GM18861 (cell line): ENCODE measurements around the gene CARD10.

Experiments
- ATAC-seq: cut with Tn5 transposase; IDR thresholded peaks from one replicate; pipeline ENCODE4 v1.9.1; 2021; ENCODE audit not compliant: unreplicated experiment

The CARD10 gene

DNA sequence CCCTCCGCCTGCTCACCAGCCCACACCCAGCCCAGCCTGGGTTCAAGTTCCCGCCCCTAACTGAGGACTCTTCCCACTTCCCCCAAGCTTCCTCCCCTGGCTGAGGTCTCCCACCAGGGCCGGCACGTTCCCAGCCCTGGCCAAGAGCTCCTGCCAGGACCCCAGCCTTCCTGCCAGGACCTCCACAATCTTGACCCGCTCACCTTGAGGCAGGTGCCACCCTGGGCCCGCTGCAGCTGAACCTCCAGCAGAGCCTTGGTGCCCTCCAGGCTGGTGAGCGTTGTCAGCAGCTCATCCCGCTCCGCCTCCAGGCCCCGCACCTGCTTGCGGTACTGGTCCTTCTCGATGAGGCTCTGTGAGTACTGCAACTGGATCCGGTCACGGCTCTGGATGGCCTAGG lies 13.2 kb downstream of the CARD10 start:
- no peak for ATAC-seq

DNA sequence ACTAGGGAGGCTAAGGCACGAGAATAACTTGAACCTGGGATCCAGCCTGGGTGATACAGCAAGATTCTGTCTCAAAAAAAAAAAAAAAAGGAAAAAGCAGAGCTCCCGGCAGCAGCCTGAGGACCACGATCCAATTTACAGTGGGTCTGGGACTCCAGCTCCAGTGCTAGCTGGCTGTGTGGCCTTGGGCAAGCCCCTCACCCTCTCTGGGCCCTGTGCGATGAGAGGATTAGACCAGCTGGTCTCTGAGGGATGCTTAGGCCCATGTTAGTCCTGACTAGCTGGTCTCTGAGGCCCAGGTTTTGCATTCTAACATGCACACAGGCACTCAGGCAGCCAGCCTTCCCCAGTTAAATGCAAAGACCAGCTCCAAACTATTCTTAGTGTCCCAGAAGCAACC lies 13.7 kb downstream of the CARD10 start:
- no peak for ATAC-seq

DNA sequence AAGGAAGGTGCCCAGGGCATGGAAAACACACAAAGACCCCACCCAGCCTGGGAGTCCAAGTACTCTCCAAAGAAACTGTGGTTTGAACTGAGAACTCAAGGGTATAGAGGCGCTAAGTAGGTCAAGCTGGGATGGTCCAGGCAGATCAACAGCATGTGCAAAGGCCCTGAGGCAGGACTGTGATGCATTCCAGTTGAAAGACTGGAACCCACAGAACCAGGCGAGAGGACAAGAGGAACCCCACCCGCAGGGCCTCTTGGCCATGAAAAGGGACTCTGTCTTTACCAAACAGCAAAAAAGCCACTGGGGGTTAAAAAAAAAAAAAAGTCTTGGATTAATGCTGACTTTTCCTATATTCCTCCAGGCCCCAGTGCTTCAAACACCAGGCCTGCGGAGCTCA lies 14.3 kb downstream of the CARD10 start:
- ATAC-seq: no peak

DNA sequence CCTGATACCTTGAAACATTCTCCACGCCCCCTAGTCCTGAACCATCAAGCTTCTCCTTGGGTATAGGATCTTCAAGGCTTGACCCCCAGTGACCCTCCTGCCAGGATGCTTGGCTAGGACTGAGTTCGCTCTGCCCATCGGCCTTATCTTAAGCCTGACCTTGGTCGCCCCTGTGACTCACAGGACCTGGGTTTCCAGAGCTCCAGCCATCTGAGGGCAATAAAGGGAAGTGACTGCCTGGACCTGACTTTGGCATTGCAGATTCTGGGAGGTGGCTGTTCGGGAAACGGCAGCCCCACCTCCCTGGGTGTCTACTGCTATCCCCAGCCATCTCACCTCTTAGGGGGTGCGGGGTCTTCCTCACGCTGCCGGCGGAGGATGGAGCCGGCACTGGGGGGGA lies 15.4 kb downstream of the CARD10 start:
- ATAC-seq: no peak

DNA sequence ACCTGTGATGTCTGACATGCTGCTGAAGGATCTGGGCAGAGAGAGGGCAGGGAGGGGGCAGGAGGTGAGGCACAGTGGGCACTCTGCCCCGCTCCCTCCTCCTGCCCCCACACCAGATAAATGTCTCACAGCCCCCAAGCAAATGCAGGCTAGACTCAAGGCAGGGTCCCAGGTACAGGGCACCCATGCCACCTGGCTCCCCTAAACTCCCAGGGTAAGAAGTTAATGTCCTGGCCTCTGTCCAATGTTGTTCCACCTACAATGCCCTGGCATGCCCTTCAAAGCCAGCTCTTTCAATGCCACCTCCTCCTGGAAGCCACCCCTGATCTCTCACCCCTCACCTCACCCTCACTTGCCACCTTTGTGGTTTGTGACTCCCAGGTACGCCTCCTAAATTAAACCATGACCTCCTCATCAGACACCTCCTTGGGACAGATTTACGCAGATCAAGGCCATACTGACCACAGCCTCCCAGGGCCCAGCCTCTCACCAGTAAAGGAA lies 16.0 kb downstream of the CARD10 start:
- no peak for ATAC-seq

DNA sequence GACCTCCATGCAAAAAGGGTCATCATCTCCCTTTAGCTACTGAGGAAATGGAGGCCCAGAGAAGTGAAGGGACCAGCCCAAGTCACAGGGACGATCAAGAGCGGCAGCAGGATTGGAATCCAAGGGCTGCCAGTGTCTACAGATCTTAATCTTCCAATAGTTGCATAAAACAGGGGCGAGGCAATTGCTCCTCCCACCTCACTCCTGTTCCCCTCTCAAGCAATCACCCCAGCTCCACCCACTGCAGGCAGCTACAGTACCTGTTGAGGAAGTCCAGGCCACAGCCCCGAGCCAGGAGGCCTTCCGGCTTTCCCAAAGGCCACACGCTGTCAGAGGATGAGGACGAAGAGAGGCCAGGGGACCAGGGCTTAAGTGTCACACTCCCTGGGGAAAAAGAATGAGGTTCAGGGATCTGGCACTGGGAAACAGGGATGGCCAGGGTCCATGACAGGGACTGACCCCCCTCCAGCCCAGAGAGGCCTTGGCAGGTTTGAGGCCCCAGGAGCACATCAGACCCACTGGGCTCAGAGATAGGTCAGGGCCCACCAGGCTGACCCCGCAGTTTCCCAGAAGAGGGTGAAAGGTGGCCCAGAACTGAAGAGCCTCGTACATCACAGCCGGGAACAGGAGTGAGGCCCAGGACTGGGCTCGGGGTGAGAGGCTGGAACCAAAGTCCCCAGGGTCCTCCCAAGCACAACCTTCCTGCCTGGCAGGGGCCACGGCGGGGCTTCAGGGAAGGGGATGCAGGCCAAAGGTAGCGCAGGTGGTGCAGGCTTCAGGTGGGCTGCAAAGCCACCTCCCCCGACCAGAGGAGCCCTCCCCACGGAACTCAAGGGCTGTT lies 16.7 kb downstream of the CARD10 start:
- ATAC-seq: no peak

DNA sequence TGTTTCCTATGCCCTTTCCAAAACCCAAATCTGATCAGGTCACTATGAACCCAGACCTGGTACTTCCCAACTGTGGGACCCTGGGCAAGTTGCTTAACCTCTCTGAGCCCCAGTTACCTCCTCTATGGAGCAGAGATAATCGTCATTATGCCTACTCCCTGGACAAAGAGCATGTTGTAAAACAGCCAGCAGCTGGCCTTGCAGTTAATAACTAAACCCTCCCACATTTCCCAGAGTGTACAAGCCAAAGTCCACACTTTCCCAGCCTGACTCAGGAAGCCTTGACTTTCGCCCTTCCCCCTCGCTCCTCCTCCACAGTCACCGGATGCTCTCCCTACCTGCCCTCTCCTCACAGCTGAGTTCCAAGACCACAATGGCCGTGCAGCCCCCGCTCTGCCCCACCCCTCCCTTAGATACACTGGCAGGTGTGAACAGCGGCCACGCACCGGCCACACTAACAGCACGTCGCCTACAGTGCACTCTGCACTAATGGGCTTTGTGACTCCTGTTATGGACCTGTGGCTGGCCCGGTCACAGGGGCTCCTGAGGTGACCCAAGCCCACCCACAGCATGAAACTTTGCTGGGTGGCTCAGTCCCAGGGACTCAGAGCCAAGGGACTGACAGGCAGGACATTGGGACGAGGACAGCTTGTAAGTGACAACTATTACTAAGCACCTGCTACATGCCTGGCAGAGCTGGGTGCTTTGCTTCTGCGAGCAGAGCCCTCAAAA lies 17.4 kb downstream of the CARD10 start:
- ATAC-seq: no peak

DNA sequence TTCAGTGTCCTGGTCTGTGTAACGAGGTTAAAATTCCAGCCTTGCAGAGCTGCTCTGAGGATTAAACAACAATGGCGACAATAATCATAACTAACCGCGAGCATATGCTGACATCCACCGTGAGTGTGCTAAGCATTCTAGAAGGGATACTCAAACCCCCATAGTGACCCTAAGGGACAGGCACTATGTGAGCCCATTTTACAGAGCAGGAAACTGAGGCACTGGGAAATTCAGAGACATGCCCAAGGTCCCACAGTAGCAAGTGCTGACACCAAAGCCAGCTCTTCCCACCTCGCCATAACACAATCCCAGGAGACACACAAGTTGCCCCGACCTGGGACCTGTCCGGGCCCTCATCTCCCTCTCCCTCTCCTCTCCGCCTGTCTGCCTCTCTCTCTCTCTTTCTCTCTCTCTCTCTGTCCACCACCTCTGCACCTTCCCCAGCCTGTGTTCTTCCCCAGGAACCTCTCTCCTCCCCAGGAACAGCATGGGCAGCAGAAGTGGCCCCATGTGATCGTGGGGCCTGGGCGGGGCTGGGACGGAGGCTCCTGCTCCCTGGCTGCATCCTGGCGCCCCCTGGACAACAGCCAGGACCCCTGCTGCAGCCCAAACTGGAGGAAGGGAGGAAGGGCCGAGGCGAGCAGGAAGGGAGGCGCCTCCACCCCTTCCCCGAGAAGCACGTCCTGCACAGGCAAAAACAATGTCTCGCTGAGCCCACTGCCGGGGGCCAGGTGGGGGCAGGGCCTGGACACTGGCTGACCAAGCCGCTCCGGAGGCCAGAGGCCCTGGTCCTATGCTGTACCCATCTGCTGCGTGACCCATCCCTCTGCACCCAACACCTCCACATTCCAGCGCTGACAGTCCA lies 18.2 kb downstream of the CARD10 start:
- ATAC-seq: no peak

DNA sequence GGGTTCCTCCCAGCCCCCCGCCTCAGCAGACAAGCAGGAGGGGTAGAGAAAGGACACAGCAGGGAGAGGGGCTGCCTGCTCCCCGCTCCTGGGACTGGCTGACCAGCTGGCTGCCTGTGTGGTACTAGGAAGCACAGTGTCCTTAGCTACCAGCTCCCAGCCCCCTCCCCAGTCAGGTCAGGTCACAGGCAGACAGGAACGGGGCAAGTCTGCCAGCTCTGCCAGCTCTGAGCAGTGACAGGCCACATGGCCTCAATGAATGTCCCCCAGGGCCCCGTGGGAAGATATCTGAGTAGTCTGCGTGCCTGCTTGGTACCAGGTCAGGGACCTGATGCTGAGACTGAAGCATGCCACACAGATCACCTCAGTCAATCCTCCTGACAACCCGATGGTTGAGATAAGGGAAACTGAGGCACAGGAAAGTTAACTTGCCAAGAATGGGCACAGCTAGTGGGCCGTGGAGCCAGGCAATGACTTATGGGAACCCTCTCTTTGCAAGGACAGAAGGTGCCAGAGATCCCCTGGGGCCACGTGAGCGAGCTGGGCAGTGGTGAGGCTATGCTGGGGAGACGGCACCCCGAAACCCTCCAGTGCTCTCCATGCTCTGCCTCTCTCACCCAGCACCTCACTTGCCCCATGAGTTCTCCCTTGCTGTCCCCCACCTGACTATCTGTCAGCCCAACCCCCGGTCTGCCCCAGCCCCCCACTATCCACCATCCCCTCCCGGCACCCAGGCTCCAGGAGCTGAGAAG lies 19.2 kb downstream of the CARD10 start:
- ATAC-seq: no peak

DNA sequence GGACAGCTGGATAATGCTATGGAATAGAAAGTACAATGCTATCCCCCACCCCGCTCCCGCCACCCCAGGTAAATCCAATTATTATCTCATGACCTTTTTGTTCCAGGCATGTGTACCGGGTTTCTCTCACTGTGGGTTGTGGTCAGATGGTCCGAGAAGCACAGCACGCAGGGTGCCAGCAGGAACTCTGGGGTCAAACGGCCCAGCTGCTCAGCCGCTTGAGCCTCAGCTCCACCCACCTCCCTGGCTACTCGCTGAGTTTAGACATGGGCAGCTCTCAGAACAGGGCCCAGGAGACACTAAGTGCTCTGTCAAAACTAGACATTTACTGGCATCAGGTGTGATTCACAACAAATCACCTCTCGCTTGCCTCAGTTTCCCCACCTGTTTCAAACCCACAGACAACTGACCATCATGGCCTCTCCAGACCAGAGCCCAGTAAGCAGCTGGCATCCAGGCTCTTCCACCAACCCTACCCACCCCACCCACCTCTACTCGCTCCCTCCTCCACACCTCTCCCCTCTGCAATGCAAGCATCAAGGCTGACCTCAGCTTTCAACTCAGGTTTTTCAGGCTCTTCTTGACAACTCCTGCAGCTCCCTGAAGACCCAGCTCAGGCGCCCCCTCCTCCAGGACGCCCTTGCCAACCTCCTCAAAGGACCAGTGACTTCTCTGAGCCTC lies 20.0 kb downstream of the CARD10 start:
- ATAC-seq: no peak

DNA sequence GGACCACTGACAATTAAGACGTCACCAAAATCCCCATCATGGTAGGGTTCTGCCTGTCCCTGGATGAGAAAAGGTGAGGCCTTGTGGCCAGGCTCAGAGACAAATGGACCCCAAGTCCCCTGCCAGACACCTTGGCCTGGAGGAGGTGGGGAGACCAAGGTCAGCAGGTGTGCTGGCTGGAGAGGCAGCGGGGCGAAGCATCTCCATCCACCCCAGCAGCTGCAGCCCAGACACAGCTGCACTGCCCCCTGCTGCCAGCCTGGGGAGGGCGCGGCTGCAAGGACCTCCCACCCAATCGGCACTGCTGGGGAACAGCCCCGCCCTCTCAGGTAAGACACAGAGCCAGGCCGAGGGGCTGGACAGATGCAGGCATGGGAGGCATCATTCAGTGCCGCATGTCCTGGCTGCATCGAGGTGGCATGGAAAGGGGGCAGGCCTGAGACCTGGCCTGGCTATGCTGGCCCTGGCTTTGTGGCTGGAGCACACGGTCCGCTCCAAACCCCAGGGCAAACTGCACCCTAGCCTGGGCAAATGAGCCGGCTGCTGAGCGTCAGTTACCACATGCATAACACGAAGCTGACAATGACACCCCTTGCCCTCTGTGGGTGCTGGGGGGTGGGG lies 20.8 kb downstream of the CARD10 start:
- no peak for ATAC-seq

DNA sequence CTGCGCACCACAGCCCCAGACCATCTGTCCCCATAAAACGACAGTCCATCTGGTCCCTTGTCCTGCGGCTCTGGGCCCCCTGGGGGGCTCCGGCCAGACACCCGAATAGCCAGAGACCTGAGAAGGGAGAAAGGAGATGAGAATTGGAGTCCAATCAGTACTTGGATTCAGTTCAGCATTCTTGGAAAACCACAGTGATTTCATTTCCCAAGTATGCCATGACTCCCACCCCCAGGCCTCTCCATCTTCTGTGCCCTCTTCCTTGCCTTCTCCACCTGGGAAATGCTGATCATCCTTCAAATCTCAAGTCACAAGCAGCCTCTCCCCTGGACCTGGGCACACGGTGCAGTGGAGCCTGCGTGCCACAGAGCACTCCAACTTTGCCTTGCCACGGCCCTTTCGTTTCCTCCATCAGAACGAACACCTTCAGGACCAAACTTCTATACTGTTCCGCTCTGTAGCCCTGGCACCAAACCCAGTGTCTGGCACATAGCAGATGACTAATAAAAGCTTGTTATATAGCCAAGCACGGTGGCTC lies 22.1 kb downstream of the CARD10 start:
- ATAC-seq: no peak

DNA sequence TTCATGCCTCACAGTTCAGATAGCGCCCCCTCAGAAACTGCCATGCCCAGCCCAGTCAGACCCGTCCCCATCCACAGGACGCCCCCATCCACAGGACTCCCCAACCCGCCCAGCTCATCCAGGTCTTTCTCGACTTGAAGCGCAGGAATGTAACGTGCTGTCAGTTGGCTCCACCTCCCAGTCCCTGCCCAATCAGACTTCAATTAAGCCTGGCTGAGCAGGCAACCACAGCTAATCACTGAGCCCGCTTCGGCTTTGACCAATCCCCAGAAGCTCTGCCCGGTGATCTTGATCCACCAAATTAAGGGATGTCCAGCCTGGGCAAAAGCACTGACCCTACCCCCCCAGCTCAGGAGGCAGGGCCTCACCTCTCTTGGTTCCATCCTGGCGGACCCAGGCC lies 22.6 kb downstream of the CARD10 start:
- no peak for ATAC-seq

DNA sequence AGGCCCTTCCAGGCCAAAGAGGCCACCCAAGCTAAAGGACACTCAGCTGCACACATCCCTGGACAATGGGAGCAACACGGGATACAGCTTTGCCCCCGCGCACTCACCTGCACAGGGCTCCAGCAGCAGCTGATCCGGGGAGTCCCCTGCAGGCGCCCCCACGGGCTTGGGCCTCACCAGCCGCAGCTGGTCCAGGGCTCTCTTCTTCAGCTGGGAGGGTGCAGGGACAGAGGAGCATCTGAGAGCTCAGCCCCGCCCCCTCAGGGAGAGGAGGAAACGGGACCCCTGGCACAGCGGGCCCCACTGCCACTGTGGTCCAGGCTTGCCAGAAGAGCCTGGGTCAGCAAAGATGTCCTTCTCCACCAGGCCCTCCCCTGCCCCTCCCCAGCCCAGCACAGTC lies 25.2 kb downstream of the CARD10 start:
- ATAC-seq: no peak

DNA sequence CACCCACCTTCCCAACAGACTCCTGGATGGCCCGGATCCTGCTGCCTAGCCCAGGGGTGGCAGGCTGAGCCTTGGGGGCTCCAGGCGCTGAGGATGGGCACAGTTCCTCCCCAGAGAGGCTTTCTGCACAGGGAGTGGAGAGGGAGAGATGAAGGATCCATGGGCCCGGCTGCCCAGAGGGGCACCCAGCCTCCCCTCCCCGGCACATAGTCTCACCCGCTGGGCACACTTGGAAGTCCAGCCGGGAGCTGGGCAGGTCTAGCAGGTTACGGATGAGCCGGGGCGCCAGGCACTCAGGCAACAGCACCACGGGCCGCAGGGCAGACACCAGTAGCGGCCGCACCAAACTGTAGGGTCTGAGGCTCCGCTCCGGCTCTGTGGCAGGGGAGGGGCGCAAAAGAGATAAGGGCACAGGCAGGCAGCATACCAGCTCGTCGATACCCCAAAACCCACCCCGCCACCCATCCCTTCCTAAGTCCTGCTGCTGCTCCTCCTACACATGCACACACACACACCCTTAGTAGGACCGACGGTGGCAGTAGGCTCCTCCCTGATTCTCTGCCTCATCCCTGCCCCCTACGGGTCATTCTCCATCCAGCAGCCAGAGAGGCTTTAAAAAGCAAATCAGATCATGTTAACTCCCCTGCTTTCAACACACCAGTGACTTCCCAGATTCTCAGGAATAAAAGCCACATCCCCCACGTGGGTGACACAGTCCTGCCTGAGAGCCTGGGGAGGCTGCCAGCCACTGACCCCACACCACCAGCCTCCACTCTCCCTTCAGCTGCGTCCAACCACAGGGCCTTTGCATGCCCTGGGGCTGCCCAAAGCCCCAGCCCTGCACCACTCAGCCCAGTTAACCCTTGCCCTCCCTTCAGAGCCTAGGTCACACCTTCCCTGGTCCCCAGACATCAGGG lies 26.5 kb downstream of the CARD10 start:
- ATAC-seq: no peak

DNA sequence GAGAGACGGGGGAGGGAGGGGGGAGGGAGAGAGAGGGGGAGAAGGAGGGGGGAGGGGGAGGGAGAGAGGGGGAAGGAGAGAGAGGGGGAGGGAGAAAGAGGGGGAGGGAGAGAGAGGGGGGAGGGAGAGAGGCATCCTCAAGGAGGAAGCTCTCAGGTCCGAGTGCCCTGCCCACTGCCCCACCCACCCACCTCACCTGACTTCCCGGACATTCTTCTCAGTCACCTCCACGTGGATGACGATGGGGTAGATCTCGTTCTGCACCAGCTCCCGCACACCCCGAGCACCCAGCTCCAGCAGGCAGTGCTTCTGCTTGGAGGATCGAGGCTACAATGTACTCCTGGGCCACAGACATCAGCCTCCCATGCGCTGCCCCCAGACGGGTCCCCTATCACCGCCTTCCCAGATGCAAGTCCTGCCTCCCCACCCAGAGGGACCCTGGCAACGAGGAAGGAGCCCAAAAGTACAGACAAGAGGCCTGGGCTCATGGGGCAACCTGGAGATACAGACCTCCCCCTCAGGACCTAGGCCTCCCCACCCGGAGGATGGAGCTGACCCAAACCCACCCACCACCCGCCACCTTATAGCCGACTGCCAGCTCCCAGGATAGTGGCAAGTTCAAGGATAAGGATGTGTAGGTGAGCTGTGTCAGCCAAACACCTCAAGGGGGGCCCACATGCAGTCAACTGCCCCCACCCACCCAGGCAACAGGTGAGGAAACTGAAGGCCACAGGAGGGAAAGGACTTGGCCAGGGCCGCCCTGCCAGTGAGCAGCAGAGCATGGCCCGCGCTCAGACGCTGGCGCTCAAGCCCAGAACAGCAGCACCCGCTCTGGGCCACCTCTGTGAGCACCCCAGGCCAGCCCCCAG lies 27.4 kb downstream of the CARD10 start:
- ATAC-seq: no peak

DNA sequence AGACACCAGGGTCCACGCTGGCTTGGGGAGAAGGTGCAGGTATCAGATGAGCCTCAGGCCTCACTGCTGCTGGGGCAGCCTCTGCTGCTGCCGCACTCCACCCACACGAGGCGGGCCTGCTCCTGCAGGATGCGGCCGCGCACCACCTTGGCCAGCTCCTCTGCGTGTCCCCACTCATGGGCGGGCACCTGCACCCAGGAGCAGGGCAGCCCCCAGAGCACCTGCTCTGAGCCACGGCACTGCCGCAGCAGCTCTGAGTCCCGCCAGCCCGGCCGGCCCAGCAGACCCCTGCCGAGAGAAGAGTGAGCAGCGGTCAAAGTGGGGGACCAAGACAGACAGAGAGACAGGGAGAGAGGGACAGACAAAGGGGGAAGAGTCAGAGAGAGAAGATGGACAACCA lies 28.1 kb downstream of the CARD10 start:
- ATAC-seq: no peak
